Epidermal melanocyte (primary cell): Measurements from ENCODE around the gene PCDHA1.
"Not testable (repeated sequence)": the region's sequence is repeated elsewhere in the genome, so short reads cannot be mapped to it uniquely, and the experiment has no call there.

Experiments
- DNase-seq: peaks from one replicate; pipeline ENCODE4 v3.0.0; 2011; ENCODE audit warnings: low spot score; ENCODE audit not compliant: insufficient read length

PCDHA1 gene

GRCh38 chr5:140808241-140808888, 22.4 kb downstream of the PCDHA1 start:
- DNase-seq, result not testable (repeated sequence)

- no peak for DNase-seq
Measured at GRCh38 chr5:140808889-140809291, 22.9 kb downstream of the PCDHA1 start.

GRCh38 chr5:140821375-140822280, 35.7 kb downstream of the PCDHA1 start, which contains the start of gene PCDHA5:
Gene PCDHA5 (plus strand): TSS chr5:140821613.
- no peak for DNase-seq

GRCh38 chr5:140822281-140822629, 36.3 kb downstream of the PCDHA1 start:
- no peak for DNase-seq

GRCh38 chr5:140822969-140823368, 37.0 kb downstream of the PCDHA1 start:
- not testable (repeated sequence) for DNase-seq

- no peak for DNase-seq
Measured at GRCh38 chr5:140823475-140823874, 37.5 kb downstream of the PCDHA1 start.

- no peak for DNase-seq
Measured at GRCh38 chr5:140827704-140828361, 41.9 kb downstream of the PCDHA1 start, which contains the start of gene PCDHA6. Gene PCDHA6 (plus strand): TSS chr5:140827960. CDS start chr5:140828092, 132 bp downstream.

GRCh38 chr5:140828362-140828737, 42.4 kb downstream of the PCDHA1 start:
- DNase-seq, result no peak

- not testable (repeated sequence) for DNase-seq
Measured at GRCh38 chr5:140829511-140830501, 43.9 kb downstream of the PCDHA1 start.

- DNase-seq, result no peak
Measured at GRCh38 chr5:140833993-140834392, 48.1 kb downstream of the PCDHA1 start, which contains the start of gene PCDHA7. Gene PCDHA7 (plus strand): TSS chr5:140834269. CDS start chr5:140834384, 115 bp downstream.

- DNase-seq, result not testable (repeated sequence)
Measured at GRCh38 chr5:140834439-140835008, 48.6 kb downstream of the PCDHA1 start.

GRCh38 chr5:140835622-140836510, 49.9 kb downstream of the PCDHA1 start:
- no peak for DNase-seq

- DNase-seq, result no peak
Measured at GRCh38 chr5:140840978-140841962, 55.3 kb downstream of the PCDHA1 start, which contains the start of gene PCDHA8. Gene PCDHA8 (plus strand): TSS chr5:140841187. CDS start chr5:140841322, 135 bp downstream.

GRCh38 chr5:140842798-140843733, 57.1 kb downstream of the PCDHA1 start:
- no peak for DNase-seq

- not testable (repeated sequence) for DNase-seq
Measured at GRCh38 chr5:140848139-140849102, 62.5 kb downstream of the PCDHA1 start, which contains the start of gene PCDHA9. Gene PCDHA9 (plus strand): TSS chr5:140848382. CDS start chr5:140848496, 114 bp downstream.
